ENCODE measurements around the gene SLC25A39. TPM values are rescaled to one million over a fixed set of nuclear protein-coding genes. Genes with fewer than 3 reads are reported as not detected.
A peak's percentile ranks its signal among the peaks of the same experiment; 100 is the strongest.

The SLC25A39 gene
- total and polyA plus RNA-seq, 2 donors (not counting 3 experiments of a cell fraction or from before 2014, with no cell fraction given), result 88.5 to 151 TPM

GRCh38 chr17:44280392-44280937 is 44.2 kb downstream of the SLC25A39 start:
- POLR2A ChIA-PET, result interaction anchor here (0.6 kb wide), 1 partner anchor 136 kb away, joined by 3 read pairs; no protein-coding TSS in a partner anchor
- no peaks in the 10 kb centered on the region for H3K79me2 ChIP-seq (ENCODE audit: control insufficient read depth, insufficient read depth, low read length)
- H3K27me3 ChIP-seq (ENCODE audit: control insufficient read depth in 2 of 2, insufficient read depth in 2 of 2, low read length in 2 of 2), result no peaks in the 10 kb centered on the region
- H3K9me3 ChIP-seq (replicated peaks; ENCODE audit: control insufficient read depth, insufficient read depth, low read length), result no peaks in the 10 kb centered on the region
- TF ChIP-seq FOS (IDR thresholded peaks at IDR 0.05; ENCODE audit: borderline replicate concordance, insufficient read depth, low read length) (no peak), POLR2A (IDR thresholded peaks at IDR 0.05; ENCODE audit: low read depth, low read length) (no peak), GATA2 (IDR thresholded peaks at IDR 0.05; ENCODE audit: insufficient read depth, insufficient read length, low read depth, low read length) (no peak), JUN (IDR thresholded peaks at IDR 0.05; ENCODE audit: borderline replicate concordance, insufficient read depth, insufficient read length, low read depth) (no peak), CTCF (IDR thresholded peaks at IDR 0.05; ENCODE audit: extremely low read depth in 1 of 2, insufficient read depth in 1 of 2, low read depth in 1 of 2, low read length in 2 of 2) (no peak), MYC (IDR thresholded peaks at IDR 0.05; ENCODE audit: low read depth, low read length) (no peak), EZH2 (IDR thresholded peaks at IDR 0.05; ENCODE audit: borderline replicate concordance, low read depth, low read length, severe bottlenecking) (no peak), POLR2AphosphoS5 (IDR thresholded peaks at IDR 0.05; ENCODE audit: insufficient read depth, low read depth, low read length) (no peak)
- TF ChIP-seq, protein P1, sequence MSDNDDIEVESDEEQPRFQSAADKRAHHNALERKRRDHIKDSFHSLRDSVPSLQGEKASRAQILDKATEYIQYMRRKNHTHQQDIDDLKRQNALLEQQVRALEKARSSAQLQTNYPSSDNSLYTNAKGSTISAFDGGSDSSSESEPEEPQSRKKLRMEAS (IDR thresholded peaks at IDR 0.05; ENCODE audit: insufficient read depth, insufficient read length), result no peak
- H3K4me1 ChIP-seq (ENCODE audit: control insufficient read depth, extremely low read depth, insufficient read depth, low read length), result peaks cover 15% of the 10 kb centered on the region
- no TSS peak for BruUV-seq (replicated peaks)
- no peak overlapping the region for H3K4me3 ChIP-seq (replicated peaks in 1 of 3; ENCODE audit: insufficient read depth in 1 of 3, low read depth in 1 of 3, low read length in 3 of 3)
- H3K9me1 ChIP-seq (replicated peaks; ENCODE audit: control insufficient read depth, extremely low read depth, insufficient read depth, low read length), result no peaks in the 10 kb centered on the region
- dilution Hi-C loops (cut with MboI; ENCODE audit: extremely low pct_ligation_motif_present, low sequenced_read_pairs) (no loop called here), intact Hi-C loops (cut with micrococcal nuclease) (no loop called here)
- CTCF ChIA-PET, result interaction anchor here (1.0 to 1.8 kb wide), 3 partner anchors 31 to 70 kb away, joined by 3 to 5 read pairs (median 3); no protein-coding TSS in a partner anchor
- H2AFZ ChIP-seq (ENCODE audit: low read depth, low read length), result peak overlapping the region; percentile 6
- FAIRE-seq (no peak), DNase-seq (ENCODE audit: low read depth, low spot score) (no peak)
- no peaks in the 10 kb centered on the region for H3K36me3 ChIP-seq (ENCODE audit: control insufficient read depth in 2 of 2, extremely low read depth in 1 of 2, insufficient read depth in 2 of 2, low read length in 2 of 2)
- H3K27ac ChIP-seq (ENCODE audit: insufficient read depth, low read depth, low read length), result peak overlapping the region; percentile 69
- no peaks in the 10 kb centered on the region for H4K20me1 ChIP-seq (replicated peaks; ENCODE audit: control insufficient read depth, extremely low read depth, insufficient read depth, low read length)
- peak overlapping the region; percentile 39 for H3K9ac ChIP-seq (replicated peaks; ENCODE audit: extremely low read depth, insufficient read depth, low read length)
- no peak overlapping the region for H3K4me2 ChIP-seq (ENCODE audit: insufficient read depth, low read length)
